Measurements from ENCODE around the gene CARM1.
"Not testable (repeated sequence)": the region's sequence is repeated elsewhere in the genome, so short reads cannot be mapped to it uniquely, and the experiment has no call there.

The CARM1 gene

GRCh38 chr19:10832939-10833296 is 38.4 kb upstream of the CARM1 start:
- WGBS (ENCODE audit: insufficient coverage, insufficient read length): no CpG with 5 or more reads among the region's 20 CpGs
- Histone ChIP-seq H3K4me3 (ENCODE audit: low read length) (no peak overlapping the region), H3K27me3 (ENCODE audit: control insufficient read depth, insufficient read depth, low read length) (no peaks in the 10 kb centered on the region), H3K27ac (ENCODE audit: low read length) (no peak overlapping the region), H3K36me3 (ENCODE audit: control insufficient read depth, insufficient read depth, low read length) (peaks cover 8% of the 10 kb centered on the region; the same call in 1 of the 2 replicates), H3K9me3 (ENCODE audit: control insufficient read depth, insufficient read depth, low read length) (no peaks in the 10 kb centered on the region), H3K4me1 (ENCODE audit: control insufficient read depth, insufficient read depth, low read length) (peaks cover 2% of the 10 kb centered on the region; the same call in 1 of the 2 replicates)
- DNase-seq (ENCODE audit: low read depth, low spot score): no peak

GRCh38 chr19:10835089-10835753 is 36.1 kb upstream of the CARM1 start:
- no peak overlapping the region for H3K27ac ChIP-seq (ENCODE audit: low read length)
- H3K4me1 ChIP-seq (ENCODE audit: control insufficient read depth, insufficient read depth, low read length): peaks cover 2% of the 10 kb centered on the region; the same call in 1 of the 2 replicates
- WGBS (ENCODE audit: insufficient coverage, insufficient read length): no CpG with 5 or more reads among the region's 32 CpGs
- H3K9me3 ChIP-seq (ENCODE audit: control insufficient read depth, insufficient read depth, low read length): no peaks in the 10 kb centered on the region
- DNase-seq (ENCODE audit: low read depth, low spot score): no peak
- peaks cover 4% of the 10 kb centered on the region; the same call in 1 of the 2 replicates for H3K36me3 ChIP-seq (ENCODE audit: control insufficient read depth, insufficient read depth, low read length)
- H3K4me3 ChIP-seq (ENCODE audit: low read length): peak overlapping the region; percentile 11; the same call in 1 of the 2 replicates
- H3K27me3 ChIP-seq (ENCODE audit: control insufficient read depth, insufficient read depth, low read length): no peaks in the 10 kb centered on the region

GRCh38 chr19:10835754-10836478 is 35.4 kb upstream of the CARM1 start, which contains the start of gene TMED1:
Gene TMED1, minus strand, starts transcription at chr19:10836212. Its CDS starts 21 bp downstream, at chr19:10836191.
- 0 out of 2 replicates have a peak, but pooled peaks cover 2% of the 10 kb centered on the region for H3K4me1 ChIP-seq (ENCODE audit: control insufficient read depth, insufficient read depth, low read length)
- peak within 1 kb of the TSS; percentile 79; the same call in 1 of the 2 replicates for H3K4me3 ChIP-seq (ENCODE audit: low read length)
- no peaks in the 10 kb centered on the region for H3K9me3 ChIP-seq (ENCODE audit: control insufficient read depth, insufficient read depth, low read length)
- no CpG with 5 or more reads among the region's 50 CpGs for WGBS (ENCODE audit: insufficient coverage, insufficient read length)
- H3K27ac ChIP-seq (ENCODE audit: low read length): no peak within 1 kb of the TSS
- H3K27me3 ChIP-seq (ENCODE audit: control insufficient read depth, insufficient read depth, low read length): no peaks in the 10 kb centered on the region
- DNase-seq (ENCODE audit: low read depth, low spot score): peak; percentile 99
- H3K36me3 ChIP-seq (ENCODE audit: control insufficient read depth, insufficient read depth, low read length): peaks cover 4% of the 10 kb centered on the region; the same call in 1 of the 2 replicates

GRCh38 chr19:10836479-10837330 is 34.6 kb upstream of the CARM1 start:
- H3K27ac ChIP-seq (ENCODE audit: low read length): no peak overlapping the region
- no peaks in the 10 kb centered on the region for H3K27me3 ChIP-seq (ENCODE audit: control insufficient read depth, insufficient read depth, low read length)
- DNase-seq (ENCODE audit: low read depth, low spot score): no peak
- peaks cover 4% of the 10 kb centered on the region; the same call in 1 of the 2 replicates for H3K36me3 ChIP-seq (ENCODE audit: control insufficient read depth, insufficient read depth, low read length)
- peak overlapping the region; percentile 79; the same call in 1 of the 2 replicates for H3K4me3 ChIP-seq (ENCODE audit: low read length)
- H3K4me1 ChIP-seq (ENCODE audit: control insufficient read depth, insufficient read depth, low read length): 0 out of 2 replicates have a peak, but pooled peaks cover 2% of the 10 kb centered on the region
- WGBS (ENCODE audit: insufficient coverage, insufficient read length): no CpG with 5 or more reads among the region's 38 CpGs
- H3K9me3 ChIP-seq (ENCODE audit: control insufficient read depth, insufficient read depth, low read length): no peaks in the 10 kb centered on the region

GRCh38 chr19:10837649-10838048 is 33.7 kb upstream of the CARM1 start:
- H3K4me3 ChIP-seq (ENCODE audit: low read length); DNase-seq (ENCODE audit: low read depth, low spot score); H3K27me3 ChIP-seq (ENCODE audit: control insufficient read depth, insufficient read depth, low read length); H3K4me1 ChIP-seq (ENCODE audit: control insufficient read depth, insufficient read depth, low read length); H3K9me3 ChIP-seq (ENCODE audit: control insufficient read depth, insufficient read depth, low read length); H3K36me3 ChIP-seq (ENCODE audit: control insufficient read depth, insufficient read depth, low read length); H3K27ac ChIP-seq (ENCODE audit: low read length): not testable (repeated sequence)
- no CpG with 5 or more reads among the region's 7 CpGs for WGBS (ENCODE audit: insufficient coverage, insufficient read length)

- H3K4me1 ChIP-seq (ENCODE audit: control insufficient read depth, insufficient read depth, low read length): 0 out of 2 replicates have a peak, but pooled peaks cover 2% of the 10 kb centered on the region
- H3K4me3 ChIP-seq (ENCODE audit: low read length): no peak overlapping the region
- no peaks in the 10 kb centered on the region for H3K9me3 ChIP-seq (ENCODE audit: control insufficient read depth, insufficient read depth, low read length)
- H3K36me3 ChIP-seq (ENCODE audit: control insufficient read depth, insufficient read depth, low read length): no peaks in the 10 kb centered on the region; the same call in 1 of the 2 replicates
- DNase-seq (ENCODE audit: low read depth, low spot score): no peak
- H3K27ac ChIP-seq (ENCODE audit: low read length): no peak overlapping the region
- no peaks in the 10 kb centered on the region for H3K27me3 ChIP-seq (ENCODE audit: control insufficient read depth, insufficient read depth, low read length)
- no CpG with 5 or more reads among the region's 11 CpGs for WGBS (ENCODE audit: insufficient coverage, insufficient read length)
Measured at GRCh38 chr19:10838377-10838776, 33.0 kb upstream of the CARM1 start.

GRCh38 chr19:10839114-10840050 is 32.0 kb upstream of the CARM1 start:
- WGBS (ENCODE audit: insufficient coverage, insufficient read length): no CpG with 5 or more reads among the region's 10 CpGs
- Histone ChIP-seq H3K27ac (ENCODE audit: low read length) (no peak overlapping the region), H3K4me1 (ENCODE audit: control insufficient read depth, insufficient read depth, low read length) (0 out of 2 replicates have a peak, but pooled peaks cover 2% of the 10 kb centered on the region), H3K36me3 (ENCODE audit: control insufficient read depth, insufficient read depth, low read length) (no peaks in the 10 kb centered on the region), H3K9me3 (ENCODE audit: control insufficient read depth, insufficient read depth, low read length) (no peaks in the 10 kb centered on the region), H3K4me3 (ENCODE audit: low read length) (no peak overlapping the region), H3K27me3 (ENCODE audit: control insufficient read depth, insufficient read depth, low read length) (no peaks in the 10 kb centered on the region)
- DNase-seq (ENCODE audit: low read depth, low spot score): no peak

GRCh38 chr19:10842788-10843187 is 28.6 kb upstream of the CARM1 start:
- H3K4me3 ChIP-seq (ENCODE audit: low read length): no peak overlapping the region
- no CpG with 5 or more reads among the region's 7 CpGs for WGBS (ENCODE audit: insufficient coverage, insufficient read length)
- no peaks in the 10 kb centered on the region for H3K36me3 ChIP-seq (ENCODE audit: control insufficient read depth, insufficient read depth, low read length)
- H3K27me3 ChIP-seq (ENCODE audit: control insufficient read depth, insufficient read depth, low read length): no peaks in the 10 kb centered on the region
- H3K27ac ChIP-seq (ENCODE audit: low read length): no peak overlapping the region
- no peaks in the 10 kb centered on the region for H3K4me1 ChIP-seq (ENCODE audit: control insufficient read depth, insufficient read depth, low read length)
- no peaks in the 10 kb centered on the region for H3K9me3 ChIP-seq (ENCODE audit: control insufficient read depth, insufficient read depth, low read length)
- no peak for DNase-seq (ENCODE audit: low read depth, low spot score)

GRCh38 chr19:10846500-10847202 is 24.7 kb upstream of the CARM1 start:
- Histone ChIP-seq H3K27me3 (ENCODE audit: control insufficient read depth, insufficient read depth, low read length) (no peaks in the 10 kb centered on the region), H3K9me3 (ENCODE audit: control insufficient read depth, insufficient read depth, low read length) (no peaks in the 10 kb centered on the region), H3K4me1 (ENCODE audit: control insufficient read depth, insufficient read depth, low read length) (no peaks in the 10 kb centered on the region), H3K27ac (ENCODE audit: low read length) (no peak overlapping the region), H3K4me3 (ENCODE audit: low read length) (no peak overlapping the region), H3K36me3 (ENCODE audit: control insufficient read depth, insufficient read depth, low read length) (no peaks in the 10 kb centered on the region)
- DNase-seq (ENCODE audit: low read depth, low spot score): no peak
- no CpG with 5 or more reads among the region's 2 CpGs for WGBS (ENCODE audit: insufficient coverage, insufficient read length)
